Epithelial cell of esophagus (primary cell): ENCODE measurements around the gene TPCN1.

ENCODE experiments used
- DNase-seq: peaks from one replicate; pipeline ENCODE4 v3.0.0; 2010; ENCODE audit warnings: low read depth
- H3K4me3 ChIP-seq: 2 replicates; pipeline ENCODE4 v1.5.1; 2011; ENCODE audit warnings: mild to moderate bottlenecking, low read length, control low read depth
- CTCF ChIP-seq: IDR thresholded peaks from 2 replicates; pipeline ENCODE4 v1.5.1; 2011; ENCODE audit warnings: low read depth, mild to moderate bottlenecking, low read length, control low read depth, inconsistent platforms; ENCODE audit not compliant: insufficient read depth; ENCODE audit errors: missing control alignments

The TPCN1 gene

DNA sequence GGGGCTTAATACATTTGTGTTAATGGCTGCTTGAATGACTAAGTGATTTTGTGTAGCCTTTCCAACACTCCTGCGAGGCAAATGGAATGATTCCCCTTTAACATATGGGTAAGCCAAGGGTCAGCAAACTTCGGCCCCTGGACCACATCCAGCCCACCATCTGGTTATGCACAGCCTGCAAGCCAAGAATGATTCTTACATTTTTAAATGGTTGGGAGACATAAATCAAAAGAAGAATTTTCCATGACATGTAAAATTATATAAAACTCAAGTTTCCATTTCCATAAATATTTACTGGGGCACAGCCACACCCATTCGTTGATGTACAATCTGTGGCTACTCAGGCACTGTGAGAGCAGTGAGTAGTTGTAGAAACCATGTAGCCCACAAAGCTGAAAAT lies 104.7 kb downstream of the TPCN1 start:
- no peak for DNase-seq
- H3K4me3 ChIP-seq: no peak overlapping the region
- TF ChIP-seq CTCF: no peak

DNA sequence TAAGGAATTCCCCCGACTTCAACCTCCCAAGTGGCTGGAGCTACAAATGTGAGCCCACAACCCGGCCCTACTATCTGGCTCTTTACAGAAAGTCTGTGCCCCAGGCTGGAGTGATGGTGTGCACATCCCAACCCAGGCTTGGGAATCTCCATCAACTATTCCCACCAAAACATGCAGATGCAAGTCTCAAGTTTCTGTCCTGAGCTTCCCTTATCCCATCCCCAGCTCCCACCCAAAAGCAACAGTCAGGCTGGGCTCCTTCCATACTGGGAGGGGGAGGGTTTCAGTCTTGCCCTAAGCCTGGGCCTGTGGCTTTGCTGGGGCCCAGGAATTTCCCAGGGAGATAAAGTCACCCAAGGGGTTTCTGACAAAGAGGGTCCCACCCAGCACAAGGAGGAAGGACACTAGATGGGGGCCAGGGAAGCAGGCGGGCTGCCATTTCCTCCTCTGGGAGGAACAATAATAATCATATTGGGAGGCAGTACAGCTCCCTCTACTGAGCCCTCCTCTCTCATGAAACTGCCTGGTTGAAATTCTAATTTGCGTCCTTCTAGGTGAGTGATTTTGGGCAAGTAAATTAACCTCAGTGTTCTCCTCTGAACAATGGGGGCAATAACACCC lies 105.6 kb downstream of the TPCN1 start:
- no peak for DNase-seq
- H3K4me3 ChIP-seq: no peak overlapping the region
- no peak for TF ChIP-seq CTCF

DNA sequence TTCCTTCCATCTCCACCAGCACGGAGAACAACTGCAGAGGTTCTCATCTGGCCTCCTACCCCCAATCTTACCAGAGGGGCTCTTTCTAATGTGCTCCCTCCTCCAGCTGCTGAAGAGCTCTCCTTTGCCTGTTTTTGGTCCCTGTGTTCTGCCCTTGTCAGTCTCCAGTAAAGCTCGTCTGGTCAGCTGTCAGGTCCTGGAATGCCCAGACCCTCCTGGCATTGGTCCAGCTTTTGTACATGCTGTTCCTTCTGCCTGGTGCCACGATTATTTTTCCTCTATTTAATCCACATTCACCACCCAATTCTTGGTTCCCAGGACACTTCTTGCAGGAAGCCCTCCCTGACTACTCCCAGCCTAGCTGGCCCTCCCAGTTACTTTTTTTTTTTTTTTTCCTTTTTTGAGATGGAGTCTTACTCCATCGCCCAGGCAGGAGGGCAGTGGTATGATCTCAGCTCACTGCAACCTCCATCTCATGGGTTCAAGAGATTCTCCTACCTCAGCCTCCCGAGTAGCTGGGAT lies 107.2 kb downstream of the TPCN1 start:
- no peak overlapping the region for H3K4me3 ChIP-seq
- TF ChIP-seq CTCF: no peak
- no peak for DNase-seq

DNA sequence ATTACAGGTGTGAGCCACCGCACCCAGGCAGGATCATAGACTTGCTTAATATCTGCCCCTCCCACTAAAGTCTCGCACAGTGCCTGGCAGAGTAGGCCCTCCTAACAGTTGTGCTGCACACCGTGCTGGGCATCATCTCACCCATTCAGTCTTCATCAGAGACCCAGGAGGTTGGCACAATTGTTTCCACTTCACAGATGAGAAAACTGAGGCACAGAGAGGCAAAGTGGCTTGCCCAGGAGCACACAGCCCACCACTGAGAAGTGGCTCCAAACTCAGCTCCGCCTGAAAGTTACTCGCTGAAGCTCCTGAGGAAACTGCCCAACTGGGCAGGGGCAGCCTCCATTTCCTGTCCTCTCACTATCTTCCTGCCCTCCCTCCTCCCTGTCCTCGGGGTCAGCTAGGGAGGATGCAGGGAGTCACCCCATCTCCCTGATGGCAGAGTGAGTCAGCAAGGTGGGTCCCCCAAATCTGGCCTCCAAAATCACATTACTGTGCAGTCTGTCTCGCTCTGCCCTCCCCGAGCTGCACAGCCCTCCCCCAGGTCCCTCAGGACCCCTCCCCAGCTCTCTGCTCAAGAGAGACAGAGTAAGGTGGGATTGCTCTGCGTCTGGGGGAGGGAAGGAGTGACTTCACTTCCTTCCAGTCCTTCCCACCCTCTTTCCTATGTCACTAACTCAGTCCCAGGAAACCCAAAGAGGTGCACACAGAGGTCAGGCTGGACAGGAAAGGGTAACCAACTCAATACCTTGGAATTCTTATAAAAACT lies 107.9 kb downstream of the TPCN1 start:
- no peak for TF ChIP-seq CTCF
- no peak for DNase-seq
- H3K4me3 ChIP-seq: no peak overlapping the region

GRCh38 chr12:113329791-113330417 lies 108.6 kb downstream of the TPCN1 start:
- no peak for DNase-seq
- TF ChIP-seq CTCF: no peak
- no peak overlapping the region for H3K4me3 ChIP-seq

- no peak for TF ChIP-seq CTCF
- no peak for DNase-seq
- no peak overlapping the region for H3K4me3 ChIP-seq
These were observed 109.2 kb downstream of the TPCN1 start for GRCh38 chr12:113330505-113330904.
